ENCODE data around the gene FHIT. TPM values are rescaled to one million over a fixed set of nuclear protein-coding genes. Genes with fewer than 3 reads are reported as not detected.

The FHIT gene
- total RNA-seq, 4 donors from 2014 or later: 0.72 to 5.2 (median 2.1) TPM

DNA sequence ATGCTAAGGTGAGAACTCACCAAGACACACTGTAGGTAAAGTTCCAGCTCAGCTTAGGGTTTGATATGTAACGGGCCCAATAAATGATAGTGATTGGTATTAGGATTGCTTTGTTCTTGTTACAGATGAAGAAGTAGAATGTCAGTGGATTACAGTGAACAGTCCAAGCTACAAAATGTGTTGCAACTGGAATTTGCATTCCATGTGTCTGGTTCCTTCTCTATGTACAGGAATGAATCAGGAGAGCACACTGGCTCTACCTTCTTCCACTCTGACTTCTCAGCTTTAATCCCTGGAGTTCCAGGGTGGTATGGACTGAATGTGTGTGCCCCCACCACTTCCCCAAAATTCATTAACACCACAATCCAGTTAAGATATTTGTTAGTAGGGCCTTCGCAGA, 1471.0 kb downstream of the FHIT start:
- intact Hi-C loops (cut with DNase I; ENCODE audit: low total_unique reads): no loop called here
- Histone ChIP-seq H3K27ac (no peak overlapping the region), H3K36me3 (no peaks in the 10 kb centered on the region), H3K9me3 (no peaks in the 10 kb centered on the region), H3K27me3 (no peaks in the 10 kb centered on the region), H3K4me3 (no peak overlapping the region), H3K4me1 (no peaks in the 10 kb centered on the region)
- no peak for TF ChIP-seq POLR2A (IDR thresholded peaks at IDR 0.05)
- TF ChIP-seq, protein P1, sequence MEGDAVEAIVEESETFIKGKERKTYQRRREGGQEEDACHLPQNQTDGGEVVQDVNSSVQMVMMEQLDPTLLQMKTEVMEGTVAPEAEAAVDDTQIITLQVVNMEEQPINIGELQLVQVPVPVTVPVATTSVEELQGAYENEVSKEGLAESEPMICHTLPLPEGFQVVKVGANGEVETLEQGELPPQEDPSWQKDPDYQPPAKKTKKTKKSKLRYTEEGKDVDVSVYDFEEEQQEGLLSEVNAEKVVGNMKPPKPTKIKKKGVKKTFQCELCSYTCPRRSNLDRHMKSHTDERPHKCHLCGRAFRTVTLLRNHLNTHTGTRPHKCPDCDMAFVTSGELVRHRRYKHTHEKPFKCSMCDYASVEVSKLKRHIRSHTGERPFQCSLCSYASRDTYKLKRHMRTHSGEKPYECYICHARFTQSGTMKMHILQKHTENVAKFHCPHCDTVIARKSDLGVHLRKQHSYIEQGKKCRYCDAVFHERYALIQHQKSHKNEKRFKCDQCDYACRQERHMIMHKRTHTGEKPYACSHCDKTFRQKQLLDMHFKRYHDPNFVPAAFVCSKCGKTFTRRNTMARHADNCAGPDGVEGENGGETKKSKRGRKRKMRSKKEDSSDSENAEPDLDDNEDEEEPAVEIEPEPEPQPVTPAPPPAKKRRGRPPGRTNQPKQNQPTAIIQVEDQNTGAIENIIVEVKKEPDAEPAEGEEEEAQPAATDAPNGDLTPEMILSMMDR (IDR thresholded peaks at IDR 0.05 in 4 of 5, conservative IDR thresholded peaks at IDR 0.05 in 1 of 5): no peak
- ATAC-seq: no peak
- in situ Hi-C loops (cut with MboI; ENCODE audit: low sequenced_read_pairs in 4 of 4): no loop called here
- no peak for DNase-seq

DNA sequence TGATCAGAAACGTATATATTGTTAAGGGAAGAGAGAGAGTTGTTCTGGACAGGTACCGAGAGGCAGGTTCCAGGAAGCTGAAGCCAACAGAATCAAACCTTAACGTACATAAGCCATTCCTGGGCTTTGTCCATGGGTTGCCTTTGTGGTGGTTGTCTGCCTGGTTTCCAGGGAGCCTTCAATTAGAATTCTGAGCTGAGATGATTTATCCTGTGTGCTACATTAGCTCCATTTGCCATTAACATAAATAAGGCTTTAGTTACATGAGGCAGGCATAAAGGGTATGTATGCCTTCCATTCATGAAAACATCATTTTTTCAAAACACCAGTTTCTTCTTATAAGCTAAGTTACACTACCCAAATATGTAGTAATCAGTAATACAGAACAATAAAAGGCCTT, 1472.0 kb downstream of the FHIT start:
- no peak for TF ChIP-seq POLR2A (IDR thresholded peaks at IDR 0.05)
- TF ChIP-seq, protein P1 (IDR thresholded peaks at IDR 0.05 in 4 of 5, conservative IDR thresholded peaks at IDR 0.05 in 1 of 5): no peak
- DNase-seq (no peak), ATAC-seq (no peak)
- in situ Hi-C loops (cut with MboI; ENCODE audit: low sequenced_read_pairs in 4 of 4) (no loop called here), intact Hi-C loops (cut with DNase I; ENCODE audit: low total_unique reads) (no loop called here)
- H3K4me3 ChIP-seq: no peak overlapping the region
- H3K36me3 ChIP-seq: no peaks in the 10 kb centered on the region
- H3K9me3 ChIP-seq: no peaks in the 10 kb centered on the region
- H3K27me3 ChIP-seq: no peaks in the 10 kb centered on the region
- no peak overlapping the region for H3K27ac ChIP-seq
- no peaks in the 10 kb centered on the region for H3K4me1 ChIP-seq

DNA sequence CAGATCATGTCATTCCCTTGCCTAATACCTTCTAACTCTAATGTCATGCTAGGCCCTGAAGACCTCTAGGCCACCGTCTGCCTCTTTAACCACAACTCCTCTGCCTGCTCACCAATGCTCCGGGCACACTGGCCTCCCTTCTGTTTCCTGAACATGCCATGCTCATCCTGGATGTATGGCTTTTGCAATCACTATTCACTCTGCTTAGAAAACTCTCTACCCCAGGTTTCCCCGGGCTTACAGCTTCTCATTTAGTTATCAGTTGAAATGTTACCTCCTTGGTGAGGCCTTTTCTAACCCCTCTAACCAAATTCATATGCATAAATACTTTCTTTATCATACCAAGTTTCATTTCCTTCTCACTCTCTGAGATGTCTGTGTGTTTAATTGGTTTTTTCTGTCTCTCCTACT, 1473.6 kb downstream of the FHIT start:
- no peak for TF ChIP-seq POLR2A (IDR thresholded peaks at IDR 0.05)
- TF ChIP-seq, protein P1 (IDR thresholded peaks at IDR 0.05 in 4 of 5, conservative IDR thresholded peaks at IDR 0.05 in 1 of 5): no peak
- Histone ChIP-seq H3K27ac (no peak overlapping the region), H3K4me3 (no peak overlapping the region), H3K4me1 (no peaks in the 10 kb centered on the region), H3K9me3 (no peaks in the 10 kb centered on the region), H3K27me3 (no peaks in the 10 kb centered on the region), H3K36me3 (no peaks in the 10 kb centered on the region)
- DNase-seq (no peak), ATAC-seq (no peak)
- in situ Hi-C loops (cut with MboI; ENCODE audit: low sequenced_read_pairs in 4 of 4): no loop called here
- intact Hi-C loops (cut with DNase I; ENCODE audit: low total_unique reads): no loop called here

DNA sequence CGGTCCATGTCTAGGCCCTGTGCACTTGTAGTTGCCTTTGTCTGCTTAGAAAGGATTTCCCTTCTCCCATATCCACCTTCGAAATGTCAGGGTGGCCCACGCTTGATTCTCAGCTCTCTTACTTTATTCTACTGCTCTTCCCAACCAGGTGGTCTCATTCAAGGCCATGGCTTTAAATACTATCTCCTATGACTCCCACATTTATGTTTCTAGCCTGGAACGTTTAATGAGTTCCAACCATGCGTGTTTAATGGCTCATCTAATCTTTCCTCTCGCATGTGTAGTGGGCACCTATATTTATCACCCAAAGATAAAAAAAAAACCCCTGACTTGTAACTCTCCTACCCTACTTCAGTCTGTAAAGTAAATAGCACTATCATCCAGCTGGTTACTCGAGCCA, 1474.2 kb downstream of the FHIT start:
- no peaks in the 10 kb centered on the region for H3K27me3 ChIP-seq
- ATAC-seq: no peak

More for the DNA sequence above, 1474.2 kb downstream of the FHIT start:
- H3K4me1 ChIP-seq: no peaks in the 10 kb centered on the region
- TF ChIP-seq, protein P1 (IDR thresholded peaks at IDR 0.05 in 4 of 5, conservative IDR thresholded peaks at IDR 0.05 in 1 of 5): no peak
- no peak for TF ChIP-seq POLR2A (IDR thresholded peaks at IDR 0.05)
- H3K36me3 ChIP-seq: no peaks in the 10 kb centered on the region
- H3K9me3 ChIP-seq: no peaks in the 10 kb centered on the region
- H3K27ac ChIP-seq: no peak overlapping the region
- H3K4me3 ChIP-seq: no peak overlapping the region
- in situ Hi-C loops (cut with MboI; ENCODE audit: low sequenced_read_pairs in 4 of 4) (no loop called here), intact Hi-C loops (cut with DNase I; ENCODE audit: low total_unique reads) (no loop called here)
- DNase-seq: no peak
